CD4-positive, alpha-beta T cell (primary cell): ENCODE data around the gene TBR1. TPM values are rescaled to one million over a fixed set of nuclear protein-coding genes. Genes with fewer than 3 reads are reported as not detected.

Source experiments
- ATAC-seq: fragments of 200-7000 bp; cut with Tn5 transposase; one replicate; pipeline ENCODE4 v1.10.0; 2022; ENCODE audit warnings: mild to moderate bottlenecking; ENCODE audit not compliant: poor library complexity
- CTCF ChIA-PET: fragments of 350-600 bp; sonication (Branson Sonifier 250); formaldehyde crosslinking; loops from one replicate; lab custom pipeline; 2021; ENCODE audit warnings: antibody characterized with exemption, inconsistent platforms; lab: Charles Lee
- POLR2A ChIA-PET: fragments of 350-600 bp; sonication (Branson Sonifier 250); formaldehyde crosslinking; loops from one replicate; lab custom pipeline; 2021; ENCODE audit warnings: antibody characterized with exemption, inconsistent platforms; lab: Charles Lee
- DNase-seq, 14 experiments: peaks; one replicate each; pipeline ENCODE4 v3.0.0-alpha.2; 2013 to 2020; ENCODE audit warnings: mixed read lengths in 2 of 14
- H3K27ac ChIP-seq, 2 donors: one replicate each; pipeline versions ENCODE4 v1.5.1 to v1.7.0; 2013; ENCODE audit warnings: low read length in 2 of 2, low read depth in 1 of 2, mild to moderate bottlenecking in 1 of 2
- H3K27me3 ChIP-seq, 2 experiments: 1 replicate in 1 of 2; 2 replicates in 1 of 2; pipeline versions ENCODE4 v1.6.1 to v1.7.0; 2013; ENCODE audit warnings: low read length in 2 of 2, control low read depth in 1 of 2, mild to moderate bottlenecking in 1 of 2, moderate library complexity in 1 of 2; ENCODE audit not compliant: insufficient read depth in 2 of 2, control insufficient read depth in 1 of 2
- H3K36me3 ChIP-seq: one replicate; pipeline ENCODE4 v1.6.1; 2013; ENCODE audit warnings: low read length, control low read depth; ENCODE audit not compliant: insufficient read depth
- H3K4me1 ChIP-seq: one replicate; pipeline ENCODE4 v1.6.1; 2013; ENCODE audit warnings: low read length, control low read depth; ENCODE audit not compliant: insufficient read depth
- H3K4me3 ChIP-seq: one replicate; pipeline ENCODE4 v1.5.1; 2013; ENCODE audit warnings: mild to moderate bottlenecking, low read length, moderate library complexity
- H3K9me3 ChIP-seq, 2 experiments: 1 replicate in 1 of 2; 2 replicates in 1 of 2; pipeline versions ENCODE4 v1.6.1 to v1.7.0; 2013; ENCODE audit warnings: low read length in 2 of 2, mild to moderate bottlenecking in 2 of 2, control low read depth in 1 of 2, moderate library complexity in 1 of 2; ENCODE audit not compliant: control insufficient read depth in 1 of 2, insufficient read depth in 1 of 2
- H3K27ac Mint-ChIP-seq: one replicate; pipeline ENCODE4 v1.8.0; 2020; ENCODE audit warnings: mixed read lengths
- H3K27me3 Mint-ChIP-seq: one replicate; pipeline ENCODE4 v1.8.0; 2021; ENCODE audit warnings: mixed read lengths
- H3K36me3 Mint-ChIP-seq: one replicate; pipeline ENCODE4 v1.8.0; 2021; ENCODE audit warnings: low read depth, mixed read lengths
- H3K4me1 Mint-ChIP-seq: one replicate; pipeline ENCODE4 v1.8.0; 2021; ENCODE audit warnings: low read depth, mixed read lengths
- H3K4me3 Mint-ChIP-seq: one replicate; pipeline ENCODE4 v1.8.0; 2020; ENCODE audit warnings: mild to moderate bottlenecking, mixed read lengths
- H3K9me3 Mint-ChIP-seq: one replicate; pipeline ENCODE4 v1.8.0; 2020; ENCODE audit warnings: mixed read lengths
- intact Hi-C, 2 experiments: fragments of 100-400 bp; cut with DNase I in 1 of 2; cut with micrococcal nuclease in 1 of 2; formaldehyde crosslinking; loops; one replicate each; pipeline versions ENCODE4 v1.15.1 to v1.9.0; 2023 to 2025; cut with DNase I, micrococcal nuclease
- total RNA-seq, 174 experiments: library from RNA in 2 of 174; stranded (reverse) in 2 of 174; gene quantifications; one replicate each; pipeline ENCODE4 v1.2.3 and lab custom pipeline; 2021 to 2026
- TF ChIP-seq, protein P1 (sequence below): fragments of 200-600 bp; IDR thresholded peaks from one replicate; pipeline ENCODE4 v1.8.0; 2022; ENCODE audit warnings: antibody characterized with exemption, mild to moderate bottlenecking

TBR1 gene
- total RNA-seq, 2 experiments from 2014 or later: not detected

DNA sequence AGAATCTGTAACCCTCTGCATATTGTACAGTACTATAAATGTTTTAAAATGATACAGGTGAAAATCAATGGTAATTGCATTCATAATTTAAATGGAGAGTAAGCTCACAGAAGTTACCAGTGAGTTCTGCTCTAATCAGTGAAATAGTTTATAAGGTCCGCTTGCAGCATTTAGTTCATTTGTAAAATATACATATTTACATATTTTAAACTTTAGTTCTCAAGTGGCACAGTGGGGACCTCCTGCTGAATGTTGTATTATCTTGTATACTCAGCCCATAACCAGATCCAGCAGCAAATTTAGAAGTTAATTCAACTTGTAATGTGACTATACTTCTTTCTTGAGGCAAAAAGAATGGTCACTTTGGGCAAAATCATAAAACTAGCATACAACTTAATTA is 41.7 kb upstream of the TBR1 start:
- Histone ChIP-seq H3K4me3 (no peak overlapping the region), H3K4me1 (no peaks in the 10 kb centered on the region), H3K36me3 (peaks cover 34% of the 10 kb centered on the region), H3K9me3 (no peaks in the 10 kb centered on the region), H3K27me3 (no peaks in the 10 kb centered on the region), H3K27ac (no peak overlapping the region)
- Mint-ChIP-seq H3K9me3 (no peaks in the 10 kb centered on the region), H3K27ac (no peak overlapping the region), H3K36me3 (peaks cover 56% of the 10 kb centered on the region), H3K4me3 (no peak overlapping the region), H3K4me1 (no peaks in the 10 kb centered on the region), H3K27me3 (no peaks in the 10 kb centered on the region)
- ATAC-seq: no peak
- ChIA-PET POLR2A (no interaction called here), CTCF (no interaction called here)
- TF ChIP-seq, protein P1, sequence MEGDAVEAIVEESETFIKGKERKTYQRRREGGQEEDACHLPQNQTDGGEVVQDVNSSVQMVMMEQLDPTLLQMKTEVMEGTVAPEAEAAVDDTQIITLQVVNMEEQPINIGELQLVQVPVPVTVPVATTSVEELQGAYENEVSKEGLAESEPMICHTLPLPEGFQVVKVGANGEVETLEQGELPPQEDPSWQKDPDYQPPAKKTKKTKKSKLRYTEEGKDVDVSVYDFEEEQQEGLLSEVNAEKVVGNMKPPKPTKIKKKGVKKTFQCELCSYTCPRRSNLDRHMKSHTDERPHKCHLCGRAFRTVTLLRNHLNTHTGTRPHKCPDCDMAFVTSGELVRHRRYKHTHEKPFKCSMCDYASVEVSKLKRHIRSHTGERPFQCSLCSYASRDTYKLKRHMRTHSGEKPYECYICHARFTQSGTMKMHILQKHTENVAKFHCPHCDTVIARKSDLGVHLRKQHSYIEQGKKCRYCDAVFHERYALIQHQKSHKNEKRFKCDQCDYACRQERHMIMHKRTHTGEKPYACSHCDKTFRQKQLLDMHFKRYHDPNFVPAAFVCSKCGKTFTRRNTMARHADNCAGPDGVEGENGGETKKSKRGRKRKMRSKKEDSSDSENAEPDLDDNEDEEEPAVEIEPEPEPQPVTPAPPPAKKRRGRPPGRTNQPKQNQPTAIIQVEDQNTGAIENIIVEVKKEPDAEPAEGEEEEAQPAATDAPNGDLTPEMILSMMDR: no peak
- intact Hi-C loops: no loop called here
- DNase-seq: no peak

DNA sequence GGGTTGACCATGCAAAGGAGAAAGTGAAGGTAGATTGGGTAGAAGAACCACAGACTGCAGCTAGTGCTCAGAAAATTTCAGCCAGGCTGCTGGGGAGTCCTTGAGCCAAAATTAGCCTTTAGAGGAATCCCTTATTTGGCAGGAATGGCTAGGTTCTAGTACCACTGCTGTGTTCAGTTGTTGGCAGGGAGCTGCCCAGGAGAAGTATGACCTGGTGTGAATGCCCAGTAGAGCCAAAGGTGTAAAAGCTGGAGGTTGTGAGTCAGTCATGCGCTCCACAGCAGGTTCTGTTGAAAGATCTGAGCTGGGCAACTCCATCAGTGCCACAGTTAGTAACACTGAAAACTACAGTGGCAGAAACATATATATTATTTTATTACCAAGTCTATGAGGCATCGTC is 36.4 kb upstream of the TBR1 start:
- CTCF ChIA-PET: no interaction called here
- Mint-ChIP-seq H3K36me3 (peaks cover 36% of the 10 kb centered on the region), H3K27ac (no peak overlapping the region), H3K4me1 (peaks cover 7% of the 10 kb centered on the region), H3K9me3 (no peaks in the 10 kb centered on the region), H3K27me3 (no peaks in the 10 kb centered on the region), H3K4me3 (no peak overlapping the region)
- Histone ChIP-seq H3K4me1 (no peaks in the 10 kb centered on the region), H3K4me3 (no peak overlapping the region), H3K9me3 (no peaks in the 10 kb centered on the region), H3K36me3 (peaks cover 11% of the 10 kb centered on the region), H3K27ac (no peak overlapping the region), H3K27me3 (no peaks in the 10 kb centered on the region)
- no peak for ATAC-seq
- POLR2A ChIA-PET: no interaction called here
- no peak for DNase-seq
- intact Hi-C loops: no loop called here
- TF ChIP-seq, protein P1: no peak

DNA sequence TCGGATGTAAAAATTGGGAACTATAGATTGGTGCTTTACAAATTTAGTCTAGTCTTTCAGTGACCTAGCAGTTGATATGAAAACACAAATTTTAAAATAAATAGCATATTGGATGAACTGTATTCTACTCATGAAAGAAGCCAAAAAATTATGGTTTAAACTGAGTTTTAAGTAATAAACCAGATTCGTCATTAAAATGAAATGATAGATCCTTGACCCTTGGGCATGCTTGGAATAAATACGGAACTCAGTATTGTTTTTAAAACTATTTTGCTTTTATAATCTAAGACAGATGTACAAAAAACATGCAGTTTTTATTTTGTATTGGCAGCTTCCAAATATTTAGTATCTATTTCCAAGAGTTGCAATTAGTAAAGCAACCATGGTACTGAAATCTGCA is 34.6 kb upstream of the TBR1 start:
- Mint-ChIP-seq H3K4me3 (no peak overlapping the region), H3K27ac (no peak overlapping the region), H3K9me3 (no peaks in the 10 kb centered on the region), H3K27me3 (no peaks in the 10 kb centered on the region), H3K36me3 (peaks cover 33% of the 10 kb centered on the region), H3K4me1 (peaks cover 12% of the 10 kb centered on the region)
- H3K27me3 ChIP-seq: no peaks in the 10 kb centered on the region
- ChIA-PET POLR2A (no interaction called here), CTCF (interaction anchor here (1.3 to 1.5 kb wide), 2 partner anchors 11 to 29 kb away, joined by 3 read pairs; no protein-coding TSS in a partner anchor)
- no peak overlapping the region for H3K4me3 ChIP-seq
- peaks cover 5% of the 10 kb centered on the region for H3K36me3 ChIP-seq
- TF ChIP-seq, protein P1: no peak
- intact Hi-C loops: no loop called here
- no peak for ATAC-seq
- H3K4me1 ChIP-seq: no peaks in the 10 kb centered on the region
- H3K27ac ChIP-seq: no peak overlapping the region
- DNase-seq: no peak
- no peaks in the 10 kb centered on the region for H3K9me3 ChIP-seq
